Stimulated activated CD4-positive, alpha-beta T cell treated with anti-CD3 and anti-CD28 coated beads, Interleukin-4, amount 100 ng/mL, for 48 hours (primary cell): ENCODE measurements around the gene CAMK4.

ENCODE experiments used
- DNase-seq, 2 donors: peaks; one replicate each; pipeline ENCODE4 v3.0.0-alpha.2; 2020; ENCODE audit warnings: low read depth in 2 of 2

Gene CAMK4

DNA sequence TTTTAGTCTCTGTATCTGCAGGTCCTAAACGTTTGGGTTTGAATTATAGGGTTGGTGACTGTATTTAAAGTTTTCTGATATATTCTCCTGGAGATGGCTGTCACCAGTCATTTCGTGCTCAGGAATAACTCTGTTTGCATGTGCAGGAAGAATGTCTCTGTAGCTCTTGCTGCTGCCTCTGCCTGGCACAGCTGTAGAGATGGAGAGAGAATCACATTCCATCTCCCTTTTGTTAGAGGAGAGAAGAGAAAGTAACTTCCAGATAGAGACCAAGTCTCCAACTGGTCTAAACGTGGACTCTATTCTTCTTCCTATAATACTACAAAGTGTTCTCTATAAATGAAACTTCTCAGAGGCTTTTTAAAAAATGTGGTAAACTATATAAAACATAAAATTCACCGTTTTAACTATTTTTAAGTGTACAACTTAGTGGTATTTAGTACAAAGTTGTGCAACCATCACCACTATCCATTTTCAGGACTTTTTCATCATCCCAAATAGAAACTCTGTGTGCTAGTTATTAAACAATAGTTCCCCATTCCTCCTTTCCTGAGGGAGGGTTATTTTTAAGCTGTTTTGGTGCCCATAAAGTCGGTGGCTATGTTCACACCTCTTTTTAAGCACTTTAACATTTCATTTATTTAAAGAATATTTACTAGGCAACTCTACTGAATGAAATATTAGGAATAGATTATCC, 308.9 kb downstream of the CAMK4 start:
- DNase-seq, result no peak

DNA sequence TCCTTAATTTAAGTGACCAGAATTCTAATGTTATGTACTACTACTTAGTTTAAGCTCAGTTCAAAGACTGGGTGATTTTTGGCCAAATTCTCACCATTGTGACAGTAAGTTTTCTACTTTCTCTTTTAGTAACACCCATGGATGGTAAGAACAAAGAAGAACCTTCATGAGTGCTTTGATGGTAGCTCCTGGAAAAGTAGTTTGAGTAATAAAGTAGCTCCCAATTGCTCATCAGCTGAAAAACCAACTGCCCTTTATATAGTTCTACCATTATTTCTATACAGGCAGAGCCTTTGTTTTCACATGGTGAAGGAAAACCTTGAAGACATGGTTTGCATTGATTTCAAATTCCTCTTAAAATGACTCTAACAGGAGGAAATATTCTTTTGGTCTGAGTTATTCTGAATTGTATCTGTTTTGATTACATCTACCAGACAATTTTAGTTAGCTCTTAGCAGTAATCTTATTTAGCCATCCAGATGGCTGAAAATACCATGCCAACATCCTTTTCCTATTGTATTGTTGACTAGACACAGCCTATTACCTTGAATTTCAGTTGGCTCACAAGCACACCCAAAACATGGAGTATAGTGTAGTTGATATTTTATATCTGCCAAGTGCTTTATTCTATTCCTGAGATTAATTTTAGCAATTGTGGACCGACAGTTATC, 311.8 kb downstream of the CAMK4 start:
- no peak for DNase-seq

DNA sequence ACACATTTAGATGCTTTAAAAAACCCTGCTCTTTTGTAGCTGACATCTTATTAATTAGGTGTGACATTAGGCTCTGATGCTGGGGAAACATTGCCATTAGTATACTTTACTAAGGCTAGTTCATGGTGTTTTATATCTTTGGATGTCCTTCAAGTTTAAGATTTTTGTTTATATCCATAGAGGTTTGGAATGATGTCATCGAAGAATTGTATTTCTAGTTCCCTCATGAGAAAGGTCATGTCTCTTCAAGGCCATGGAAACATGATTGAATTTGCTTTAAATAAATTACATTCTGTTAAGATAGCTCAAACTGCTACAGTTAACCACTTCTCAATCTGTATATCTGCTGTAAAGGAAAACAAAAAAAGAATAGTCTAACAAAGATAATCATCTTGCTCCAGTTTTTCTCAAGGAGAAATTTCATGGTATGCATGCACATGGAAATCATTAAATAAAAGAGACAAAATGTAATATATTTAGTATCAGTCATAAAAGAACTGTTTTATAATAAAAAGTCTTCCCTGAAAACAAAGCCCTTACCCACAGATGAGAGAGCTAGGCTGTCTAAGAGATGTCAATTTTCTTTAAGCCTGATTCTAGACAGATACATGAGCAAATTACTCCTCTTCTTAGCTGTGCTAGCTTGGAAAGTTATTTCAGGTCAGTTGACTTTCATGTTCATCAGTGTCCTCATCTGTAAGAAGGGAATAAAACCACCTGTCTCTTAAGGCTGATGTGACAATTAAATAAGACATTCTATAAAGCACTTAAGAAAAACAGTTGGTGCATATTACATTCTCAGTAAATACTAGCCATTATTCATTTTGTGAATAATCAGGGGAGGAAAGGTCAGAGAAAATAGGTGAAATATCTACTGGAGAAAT, 313.2 kb downstream of the CAMK4 start:
- DNase-seq, result no peak
